GM19324 (cell line): ENCODE results near the gene EXOC2.
"Not testable (repeated sequence)": the region's sequence is repeated elsewhere in the genome, so short reads cannot be mapped to it uniquely, and the experiment has no call there.

Source experiments
- ATAC-seq: cut with Tn5 transposase; IDR thresholded peaks from one replicate; pipeline ENCODE4 v1.9.1; 2021; ENCODE audit warnings: mild to moderate bottlenecking, moderate library complexity; ENCODE audit not compliant: unreplicated experiment, low FRiP score

The EXOC2 gene

GRCh38 chr6:593907-594212 lies 99.1 kb downstream of the EXOC2 start:
- ATAC-seq = no peak

GRCh38 chr6:593139-593906 lies 99.6 kb downstream of the EXOC2 start:
- no peak for ATAC-seq

GRCh38 chr6:589090-589489 lies 103.8 kb downstream of the EXOC2 start:
- no peak for ATAC-seq

- ATAC-seq = no peak
Measured at GRCh38 chr6:586553-586952, 106.4 kb downstream of the EXOC2 start.

DNA sequence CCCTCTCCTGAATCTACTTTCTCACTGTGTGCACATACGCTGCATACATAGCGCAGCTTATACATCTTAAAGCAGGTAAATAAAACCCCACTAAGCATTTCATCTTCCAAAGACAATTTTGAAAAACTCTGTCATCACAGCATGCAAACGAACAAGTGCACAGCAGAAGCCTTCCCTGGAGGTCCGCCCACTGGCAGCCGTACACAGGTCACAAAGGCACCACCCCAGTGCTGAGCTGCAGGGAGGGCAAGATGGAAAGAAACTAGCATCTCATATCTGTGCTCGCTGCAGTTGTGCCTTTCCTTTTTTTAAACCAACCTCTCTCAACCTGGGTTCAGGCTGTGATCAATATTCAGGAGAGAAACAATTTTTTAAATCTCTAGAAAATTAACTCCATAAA lies 109.3 kb downstream of the EXOC2 start:
- ATAC-seq = no peak

DNA sequence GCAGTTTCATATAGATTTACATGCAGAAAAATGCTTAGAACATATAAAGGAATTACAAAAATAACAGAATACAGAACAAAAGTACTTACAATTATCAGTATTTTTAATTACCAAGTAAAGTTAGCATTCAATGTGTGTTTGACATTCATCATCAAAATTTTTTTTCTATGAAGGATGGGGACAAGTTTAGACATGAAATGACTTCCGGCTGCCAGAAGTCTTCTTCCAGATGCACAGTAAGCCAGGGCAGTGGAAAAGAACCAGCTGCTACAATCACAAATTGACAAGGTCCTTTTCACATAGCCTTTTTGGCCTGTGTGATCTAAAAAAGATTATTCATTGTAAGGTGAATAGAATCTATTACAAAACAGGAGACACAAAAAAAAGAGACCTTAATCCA lies 109.8 kb downstream of the EXOC2 start:
- ATAC-seq = no peak

DNA sequence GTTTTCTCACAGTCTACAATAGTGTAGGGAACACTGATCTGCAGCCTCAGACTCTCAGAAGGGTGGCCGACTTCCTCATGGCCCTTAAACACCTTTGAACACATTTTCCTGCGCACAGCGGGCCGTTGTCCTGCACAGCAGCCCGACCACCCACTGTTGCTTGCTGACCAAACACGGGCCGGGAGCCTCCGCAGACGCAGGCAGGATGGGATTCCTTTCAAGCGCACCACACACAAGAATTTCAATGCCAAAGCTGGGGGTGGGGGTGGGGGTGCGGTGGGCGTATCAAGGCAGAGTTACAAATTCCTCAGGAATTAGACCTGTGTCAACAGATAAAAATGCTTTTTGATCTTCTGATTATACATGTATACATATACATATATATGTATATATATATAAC lies 110.6 kb downstream of the EXOC2 start:
- no peak for ATAC-seq

DNA sequence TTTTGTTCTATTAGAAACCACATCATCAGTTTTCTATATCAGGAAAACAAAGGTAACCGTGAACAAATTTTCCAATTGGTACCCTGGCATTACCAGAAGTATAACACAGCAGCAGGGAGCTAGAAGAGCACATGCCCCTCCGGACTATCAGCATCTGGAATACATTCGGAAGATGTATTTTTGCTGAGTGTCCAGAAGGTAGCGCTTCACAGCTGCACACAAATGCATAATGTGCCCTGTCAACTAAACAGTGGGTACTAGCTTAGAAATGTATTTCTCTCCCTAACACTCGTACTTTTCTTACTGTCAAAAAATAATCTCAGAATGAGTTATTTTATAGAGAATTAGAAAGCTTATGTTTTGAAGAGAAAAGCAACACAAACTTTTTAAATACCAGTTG lies 113.6 kb downstream of the EXOC2 start:
- no peak for ATAC-seq

DNA sequence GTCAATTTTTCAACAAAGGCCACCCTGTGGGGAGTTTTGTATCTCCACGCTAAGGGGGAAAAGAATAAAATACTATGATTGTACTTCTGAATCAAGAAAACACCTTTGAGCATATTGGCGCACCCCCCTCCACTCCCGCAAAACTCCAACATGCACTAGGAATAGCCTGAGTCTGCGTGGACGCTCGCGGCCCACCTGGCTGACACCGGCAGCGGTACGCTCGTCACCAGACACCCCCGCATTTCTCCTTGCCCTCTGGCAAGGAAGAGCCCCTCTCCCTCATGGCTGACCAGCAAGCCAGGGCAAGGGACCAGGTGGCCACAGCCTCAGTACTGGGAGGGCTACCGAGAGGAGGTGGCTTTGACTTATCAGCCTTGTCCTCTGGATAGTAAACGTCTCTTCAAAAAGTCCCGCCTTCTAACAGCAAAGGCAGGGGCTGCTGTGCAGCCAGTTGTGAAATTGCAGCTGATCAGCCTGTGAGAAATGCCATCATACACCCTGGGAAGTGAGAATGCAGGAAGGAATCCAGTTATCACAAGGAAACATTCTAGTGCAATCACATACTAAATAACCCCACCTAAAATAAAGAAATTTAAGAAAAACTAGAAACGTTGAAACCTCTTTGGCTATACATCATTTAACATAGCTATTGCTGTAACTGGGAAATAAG lies 120.2 kb downstream of the EXOC2 start:
- ATAC-seq = no peak

GRCh38 chr6:571892-572291 lies 121.0 kb downstream of the EXOC2 start:
- no peak for ATAC-seq

GRCh38 chr6:570825-571224 lies 122.1 kb downstream of the EXOC2 start:
- ATAC-seq = no peak

GRCh38 chr6:568954-569523 lies 123.9 kb downstream of the EXOC2 start:
- ATAC-seq = no peak

GRCh38 chr6:568085-568484 lies 124.9 kb downstream of the EXOC2 start:
- ATAC-seq = no peak

DNA sequence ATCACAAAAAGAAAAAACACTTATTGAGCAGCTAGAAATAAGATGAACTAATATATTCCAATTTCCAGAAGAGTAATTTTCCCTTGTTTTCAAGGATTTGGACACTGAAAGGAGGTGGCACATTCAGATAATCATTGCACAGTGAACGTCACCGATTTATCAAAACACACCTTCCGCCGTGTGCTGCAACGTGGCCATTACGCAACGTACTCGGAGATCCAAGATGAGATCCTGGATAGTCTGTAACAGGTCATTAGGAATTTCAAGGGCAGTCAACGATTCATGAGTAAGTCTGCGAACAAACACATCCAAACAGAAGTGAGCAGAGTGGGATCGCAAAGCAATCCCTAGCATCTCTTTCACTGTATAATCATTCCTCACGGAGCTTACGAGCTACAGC lies 129.1 kb downstream of the EXOC2 start:
- ATAC-seq = no peak

- no peak for ATAC-seq
Measured at GRCh38 chr6:562052-562676, 130.8 kb downstream of the EXOC2 start.

GRCh38 chr6:561335-561734 lies 131.6 kb downstream of the EXOC2 start:
- ATAC-seq = not testable (repeated sequence)

DNA sequence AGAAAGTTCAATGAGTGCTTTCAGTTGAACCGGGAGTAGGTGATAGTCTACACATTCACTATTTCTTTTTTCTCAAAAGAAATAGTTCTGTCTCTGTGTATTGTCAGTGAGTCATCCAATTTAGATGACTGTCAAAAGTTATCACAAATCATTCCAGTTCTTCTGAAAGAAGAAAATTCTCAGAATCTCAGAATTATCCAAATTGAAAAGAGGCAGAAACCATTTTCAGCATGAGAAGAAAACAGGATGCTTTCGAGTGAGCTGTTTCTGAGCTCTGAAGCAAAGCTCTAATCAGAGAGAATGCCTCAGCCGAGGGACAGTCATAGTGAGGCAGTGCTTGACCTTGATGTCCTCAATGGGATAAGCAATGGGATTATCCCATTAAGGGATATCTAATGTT lies 134.0 kb downstream of the EXOC2 start:
- ATAC-seq = no peak

DNA sequence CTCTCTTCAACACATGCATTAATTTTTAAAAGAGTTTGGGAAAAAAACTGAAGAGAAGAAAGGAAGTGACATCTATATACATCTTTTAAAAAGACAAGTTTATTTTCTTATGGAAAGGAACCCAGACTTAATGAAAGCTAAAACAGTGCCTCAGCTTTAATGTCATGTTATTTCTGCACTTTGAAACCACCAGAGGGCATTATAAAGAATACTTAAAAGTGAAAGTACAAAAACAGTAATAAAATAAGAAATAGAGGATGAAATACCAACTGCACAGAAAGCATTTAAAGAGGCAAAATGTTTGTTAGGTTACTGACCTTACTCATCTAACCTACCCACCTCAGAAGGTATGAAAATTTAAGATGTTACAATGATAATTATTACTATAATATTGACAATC lies 134.8 kb downstream of the EXOC2 start:
- no peak for ATAC-seq

GRCh38 chr6:551829-552350 lies 141.0 kb downstream of the EXOC2 start:
- ATAC-seq = no peak

GRCh38 chr6:551405-551804 lies 141.5 kb downstream of the EXOC2 start:
- no peak for ATAC-seq

DNA sequence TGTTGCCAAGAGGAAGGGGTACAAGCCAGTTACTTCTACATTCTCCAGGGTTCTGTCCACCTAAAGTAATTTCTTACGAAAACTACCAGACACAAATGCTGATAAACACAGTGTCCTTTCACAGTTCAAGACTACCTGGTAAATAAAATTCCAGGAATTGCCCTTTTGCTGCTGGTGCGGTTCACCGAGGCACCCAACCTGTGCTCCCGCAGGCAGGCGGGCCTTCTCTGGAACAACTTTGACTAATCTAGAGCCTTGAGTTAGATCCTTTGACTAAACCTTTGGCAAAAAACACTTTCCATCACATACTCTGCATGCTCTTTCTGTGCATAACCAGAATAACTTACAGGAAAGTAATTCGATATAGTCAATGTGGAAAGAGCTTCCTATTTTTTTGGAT lies 143.0 kb downstream of the EXOC2 start:
- no peak for ATAC-seq
